SU-DHL-6 (cell line): ENCODE results near the gene NPPA.

ENCODE experiments used
- EZH2phosphoT487 ChIP-seq: fragments of 200-600 bp; sonication (generic), shearing (Covaris generic); conservative IDR thresholded peaks from 2 replicates; pipeline ENCODE4 v1.6.1; 2018; ENCODE audit warnings: mild to moderate bottlenecking, antibody characterized with exemption, low read length, moderate library complexity, mixed read lengths
- TF ChIP-seq, protein P1 (sequence below): fragments of 200-600 bp; sonication (generic); IDR thresholded peaks from one replicate; pipeline ENCODE4 v1.5.1; 2017; ENCODE audit warnings: antibody characterized with exemption, mild to moderate bottlenecking, low read length, moderate library complexity; ENCODE audit not compliant: insufficient read depth, poor library complexity, severe bottlenecking

- TF ChIP-seq, protein P1, sequence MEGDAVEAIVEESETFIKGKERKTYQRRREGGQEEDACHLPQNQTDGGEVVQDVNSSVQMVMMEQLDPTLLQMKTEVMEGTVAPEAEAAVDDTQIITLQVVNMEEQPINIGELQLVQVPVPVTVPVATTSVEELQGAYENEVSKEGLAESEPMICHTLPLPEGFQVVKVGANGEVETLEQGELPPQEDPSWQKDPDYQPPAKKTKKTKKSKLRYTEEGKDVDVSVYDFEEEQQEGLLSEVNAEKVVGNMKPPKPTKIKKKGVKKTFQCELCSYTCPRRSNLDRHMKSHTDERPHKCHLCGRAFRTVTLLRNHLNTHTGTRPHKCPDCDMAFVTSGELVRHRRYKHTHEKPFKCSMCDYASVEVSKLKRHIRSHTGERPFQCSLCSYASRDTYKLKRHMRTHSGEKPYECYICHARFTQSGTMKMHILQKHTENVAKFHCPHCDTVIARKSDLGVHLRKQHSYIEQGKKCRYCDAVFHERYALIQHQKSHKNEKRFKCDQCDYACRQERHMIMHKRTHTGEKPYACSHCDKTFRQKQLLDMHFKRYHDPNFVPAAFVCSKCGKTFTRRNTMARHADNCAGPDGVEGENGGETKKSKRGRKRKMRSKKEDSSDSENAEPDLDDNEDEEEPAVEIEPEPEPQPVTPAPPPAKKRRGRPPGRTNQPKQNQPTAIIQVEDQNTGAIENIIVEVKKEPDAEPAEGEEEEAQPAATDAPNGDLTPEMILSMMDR, result peak; percentile 86
- no peak for TF ChIP-seq EZH2phosphoT487
These were observed 9.0 kb downstream of the NPPA start for GRCh38 chr1:11838349-11839272.
